GM12878 (cell line): ENCODE measurements around the gene SMIM35. TPM values are rescaled to one million over a fixed set of nuclear protein-coding genes. Genes with fewer than 3 reads are reported as not detected.
"Not testable (repeated sequence)": the region's sequence is repeated elsewhere in the genome, so short reads cannot be mapped to it uniquely, and the experiment has no call there.

Source experiments
- ATAC-seq: fragments of 200-7000 bp; cut with Tn5 transposase; 3 replicates; pipeline ENCODE4 v1.9.1; 2020; ENCODE audit warnings: mild to moderate bottlenecking, moderate library complexity
- BruUV-seq: library from RNA; stranded (reverse); fragments of 400-500 nt; replicated peaks from 2 replicates; lab custom pipeline; 2021; lab: Mats Ljungman, UMichigan
- CTCF ChIA-PET: fragments of 300-600 bp; sonication (Branson Sonifier 250); formaldehyde crosslinking; extraction: SDS; loops from one replicate; lab custom pipeline; 2021; ENCODE audit warnings: inconsistent platforms; lab: Yijun Ruan, JAX
- POLR2A ChIA-PET: fragments of 350-600 bp; formaldehyde crosslinking; extraction: SDS; loops from one replicate; lab custom pipeline; 2021; ENCODE audit warnings: inconsistent platforms; lab: Charles Lee
- RAD21 ChIA-PET: fragments of 300-600 bp; sonication (Branson Sonifier 250); formaldehyde crosslinking; loops from one replicate; lab custom pipeline; 2023; ENCODE audit warnings: antibody characterized with exemption; ENCODE audit not compliant: unreplicated experiment; lab: Charles Lee
- SMC1A ChIA-PET: fragments of 300-600 bp; sonication (Branson Sonifier 250); formaldehyde crosslinking; loops from one replicate; lab custom pipeline; 2023; ENCODE audit not compliant: unreplicated experiment, uncharacterized antibody; lab: Charles Lee
- DNase-seq: peaks from one replicate; pipeline ENCODE4 v3.0.0-alpha.2; 2011; ENCODE audit warnings: low read depth, low spot score
- FAIRE-seq: peaks from 3 replicates; lab custom pipeline; 2011; peaks lifted over from hg19 to GRCh38; lab: Jason Lieb, UNC
- H2AFZ ChIP-seq: 2 replicates; pipeline ENCODE4 v1.6.0; 2011; ENCODE audit warnings: low read depth, low read length, control low read depth; ENCODE audit not compliant: control insufficient read depth
- H3K27ac ChIP-seq: 2 replicates; pipeline ENCODE4 v1.5.1; 2011; ENCODE audit warnings: control low read depth; ENCODE audit not compliant: control insufficient read depth, insufficient read depth
- H3K27me3 ChIP-seq, 2 experiments: replicated peaks in 1 of 2; 2 replicates each; pipeline versions ENCODE4 v1.6.0 to v1.6.1; 2011; ENCODE audit warnings: low read length in 1 of 2; ENCODE audit not compliant: control insufficient read depth in 2 of 2, insufficient read depth in 2 of 2
- H3K36me3 ChIP-seq, 2 experiments: 2 replicates each; pipeline ENCODE4 v1.5.1; 2011; ENCODE audit warnings: low read length in 1 of 2; ENCODE audit not compliant: control insufficient read depth in 2 of 2, insufficient read depth in 2 of 2
- H3K4me1 ChIP-seq: 2 replicates; pipeline ENCODE4 v1.6.1; 2011; ENCODE audit warnings: mild to moderate bottlenecking, low read length, moderate library complexity, mixed read lengths; ENCODE audit not compliant: control insufficient read depth, insufficient read depth
- H3K4me2 ChIP-seq: 2 replicates; pipeline ENCODE4 v1.6.0; 2011; ENCODE audit warnings: control low read depth; ENCODE audit not compliant: control insufficient read depth, insufficient read depth
- H3K4me3 ChIP-seq: fragments of 200-600 bp; sonication (generic); 2 replicates; pipeline ENCODE4 v1.5.1; 2016
- H3K79me2 ChIP-seq: 2 replicates; pipeline ENCODE4 v1.6.0; 2011; ENCODE audit warnings: low read length; ENCODE audit not compliant: control insufficient read depth, insufficient read depth
- H3K9ac ChIP-seq: 2 replicates; pipeline ENCODE4 v1.8.0; 2011; ENCODE audit warnings: low read length, control low read depth, mixed read lengths; ENCODE audit not compliant: control insufficient read depth, insufficient read depth
- H3K9me3 ChIP-seq: replicated peaks from 3 replicates; pipeline ENCODE4 v1.5.1; 2011; ENCODE audit warnings: mild to moderate bottlenecking, low read length; ENCODE audit not compliant: control insufficient read depth, insufficient read depth
- H4K20me1 ChIP-seq: 2 replicates; pipeline ENCODE4 v1.6.0; 2011; ENCODE audit not compliant: control insufficient read depth, insufficient read depth
- BMI1 ChIP-seq: fragments of 450-650 bp; IDR thresholded peaks from 2 replicates; pipeline ENCODE4 v1.6.1; 2016; ENCODE audit warnings: mild to moderate bottlenecking, moderate library complexity, borderline replicate concordance
- EED ChIP-seq: sonication (generic); IDR thresholded peaks from 2 replicates; pipeline ENCODE4 v1.6.1; 2016; ENCODE audit warnings: antibody characterized with exemption, low read depth
- ETV6 ChIP-seq, 2 experiments: fragments of 450-650 bp in 1 of 2; IDR thresholded peaks in 1 of 2; conservative IDR thresholded peaks in 1 of 2; 2 replicates each; pipeline ENCODE4 v1.6.1; 2014; ENCODE audit warnings: antibody characterized with exemption in 1 of 2, borderline replicate concordance in 1 of 2, low read depth in 1 of 2, mild to moderate bottlenecking in 1 of 2, moderate library complexity in 1 of 2
- NFIC ChIP-seq: IDR thresholded peaks from 2 replicates; pipeline ENCODE4 v1.6.1; 2012; ENCODE audit warnings: low read depth, mild to moderate bottlenecking, inconsistent platforms, low read length, moderate library complexity
- NKRF ChIP-seq: fragments of 450-650 bp; conservative IDR thresholded peaks from 2 replicates; pipeline ENCODE4 v1.6.1; 2017; ENCODE audit warnings: mild to moderate bottlenecking, moderate library complexity
- PAX5 ChIP-seq: IDR thresholded peaks from 2 replicates; pipeline ENCODE4 v1.6.1; 2011; ENCODE audit warnings: low read depth, low read length, borderline replicate concordance
- SMARCA5 ChIP-seq: fragments of 450-650 bp; IDR thresholded peaks from 2 replicates; pipeline ENCODE4 v1.6.1; 2017; ENCODE audit warnings: mild to moderate bottlenecking
- SPI1 ChIP-seq: IDR thresholded peaks from 2 replicates; pipeline ENCODE4 v1.6.1; 2011; ENCODE audit warnings: low read depth, mild to moderate bottlenecking, low read length, moderate library complexity, borderline replicate concordance; ENCODE audit not compliant: insufficient read depth
- ZNF687 ChIP-seq: fragments of 450-650 bp; IDR thresholded peaks from 2 replicates; pipeline ENCODE4 v1.6.1; 2017; ENCODE audit warnings: mild to moderate bottlenecking, moderate library complexity
- WGBS: methylation state at CpG from one replicate; pipeline ENCODE4 v1.1.6; 2016; ENCODE audit warnings: low lambda C conversion rate; ENCODE audit not compliant: insufficient replicate concordance, insufficient coverage; ENCODE audit errors: missing lambda C conversion rate; 5-methylcytosine and 5-hydroxymethylcytosine counted together
- in situ Hi-C: fragments of 300-500 bp; cut with MboI; formaldehyde crosslinking; loops from 9 replicates; pipeline ENCODE4 v1.14.3; 2018; ENCODE audit warnings: mixed read lengths
- intact Hi-C: fragments of 100-400 bp; cut with micrococcal nuclease; formaldehyde crosslinking; loops from one replicate; pipeline ENCODE4 v1.14.2; 2022; ENCODE audit not compliant: unreplicated experiment
- polyA plus RNA-seq, 11 experiments: library from polyadenylated mRNA; depleted of rRNA in 4 of 11; unstranded in 6 of 11; stranded (reverse) in 5 of 11; fragments of >200 nt; fragmentation: Nextera tagmentation in 4 of 11; fragmentation: Illumina TruSeq in 1 of 11; extraction: Ambion mirVana in 4 of 11; extraction: Trizol in 1 of 11; gene quantifications; 1 replicate in 1 of 11; 2 replicates in 10 of 11; pipeline versions ENCODE4 v1.2.1 to v1.2.3, GENCODE V29; 2011 to 2016; ENCODE audit warnings: inconsistent platforms in 2 of 11, missing spikeins in 2 of 11, low read depth in 1 of 11
- total RNA-seq, 4 experiments: library from RNA; depleted of rRNA in 3 of 4; stranded (reverse); fragments of >200 nt in 3 of 4; fragmentation: Illumina TruSeq in 1 of 4; extraction: Trizol in 1 of 4; gene quantifications; 2 replicates each; pipeline versions ENCODE4 v1.2.1 to v1.2.3, GENCODE V29; 2013 to 2021
- TF ChIP-seq, protein P1 (sequence below): fragments of 450-650 bp; IDR thresholded peaks from 2 replicates; pipeline ENCODE4 v1.6.1; 2017; ENCODE audit warnings: mild to moderate bottlenecking, low read depth, inconsistent platforms; ENCODE audit not compliant: poor library complexity, severe bottlenecking
- TF ChIP-seq, protein P2 (sequence below): fragments of 450-650 bp; IDR thresholded peaks from 2 replicates; pipeline ENCODE4 v1.6.1; 2016; ENCODE audit warnings: mild to moderate bottlenecking

Gene SMIM35
- total and polyA plus RNA-seq, 10 of the 15 experiments (the other 5 are each of a cell fraction or from before 2014, with no cell fraction given) = 0.02 to 1.1 (median 0.05) TPM; not detected in 5

DNA sequence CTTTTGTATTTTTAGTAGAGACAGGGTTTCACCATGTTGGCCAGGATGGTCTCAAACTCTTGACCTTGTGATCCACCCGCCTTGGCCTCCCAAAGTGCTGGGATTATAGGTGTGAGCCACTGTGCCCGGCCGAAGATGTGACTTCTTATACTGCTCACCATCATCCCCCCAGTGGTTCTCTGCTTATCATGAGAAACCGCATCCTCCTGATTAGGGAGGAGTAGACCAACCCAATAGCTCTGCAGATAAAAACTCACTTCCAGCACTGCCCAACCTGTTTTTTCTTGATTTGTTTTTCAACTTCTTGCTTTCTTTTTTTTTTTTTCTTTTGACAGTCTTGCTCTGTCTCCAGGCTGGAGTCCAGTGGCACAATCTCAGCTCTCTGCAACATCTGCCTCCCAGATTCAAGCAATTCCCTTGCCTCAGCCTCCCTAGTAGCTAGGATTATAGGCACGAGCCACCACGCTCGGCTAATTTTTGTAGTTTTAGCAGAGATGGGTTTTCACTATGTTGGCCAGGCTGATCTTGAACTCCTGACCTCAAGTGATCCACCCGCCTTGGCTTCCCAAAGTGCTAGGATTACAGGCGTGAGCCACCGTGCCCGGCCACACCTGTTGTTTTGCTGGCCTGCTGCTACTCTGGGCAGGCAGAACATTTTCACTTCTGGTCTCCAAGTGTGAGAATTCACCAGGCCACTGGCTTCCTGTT, 79.0 kb downstream of the SMIM35 start:
- Histone ChIP-seq H3K4me1 (peaks cover 80% of the 10 kb centered on the region), H3K4me2 (peak overlapping the region; percentile 46; the same call in 1 of the 2 replicates), H3K9ac (peak overlapping the region; percentile 30), H3K27ac (peak overlapping the region; percentile 73)
- H2AFZ ChIP-seq, H4K20me1 ChIP-seq, DNase-seq, H3K79me2 ChIP-seq, H3K9me3 ChIP-seq, BruUV-seq, H3K4me3 ChIP-seq, H3K27me3 ChIP-seq, in situ Hi-C loops, H3K36me3 ChIP-seq, intact Hi-C loops: not testable (repeated sequence)
- RAD21 ChIA-PET = interaction anchor here (0.6 to 3.2 kb wide), 9 partner anchors 20 to 1920 kb away, joined by 3 to 21 read pairs (median 5); partner anchors contain the start of gene IL10RA
- SMC1A ChIA-PET = interaction anchor here (0.6 to 19.0 kb wide), 10 partner anchors 8 to 193 kb away, joined by 3 to 280 read pairs (median 4); partner anchors contain the start of gene IL10RA
- FAIRE-seq = peak; percentile 69
- WGBS = 23% methylated on average over 11 of the region's 11 CpGs
- POLR2A ChIA-PET = interaction anchor here (0.6 to 4.3 kb wide), 6 partner anchors 10 to 220 kb away, joined by 3 to 20 read pairs (median 7); no protein-coding TSS in a partner anchor
- ATAC-seq = peak; percentile 46
- CTCF ChIA-PET = interaction anchor here (0.6 to 8.0 kb wide), 11 partner anchors 8 to 192 kb away, joined by 3 to 49 read pairs (median 4); partner anchors contain the start of genes FXYD2 and IL10RA
- TF ChIP-seq ZNF687 = peak; percentile 97
- peak; percentile 78; the same call in 1 of the 2 replicates for TF ChIP-seq SPI1
- peak; percentile 24; the same call in 1 of the 2 replicates for TF ChIP-seq BMI1
- TF ChIP-seq PAX5 = peak; percentile 50; the same call in 1 of the 2 replicates
- TF ChIP-seq, protein P1, sequence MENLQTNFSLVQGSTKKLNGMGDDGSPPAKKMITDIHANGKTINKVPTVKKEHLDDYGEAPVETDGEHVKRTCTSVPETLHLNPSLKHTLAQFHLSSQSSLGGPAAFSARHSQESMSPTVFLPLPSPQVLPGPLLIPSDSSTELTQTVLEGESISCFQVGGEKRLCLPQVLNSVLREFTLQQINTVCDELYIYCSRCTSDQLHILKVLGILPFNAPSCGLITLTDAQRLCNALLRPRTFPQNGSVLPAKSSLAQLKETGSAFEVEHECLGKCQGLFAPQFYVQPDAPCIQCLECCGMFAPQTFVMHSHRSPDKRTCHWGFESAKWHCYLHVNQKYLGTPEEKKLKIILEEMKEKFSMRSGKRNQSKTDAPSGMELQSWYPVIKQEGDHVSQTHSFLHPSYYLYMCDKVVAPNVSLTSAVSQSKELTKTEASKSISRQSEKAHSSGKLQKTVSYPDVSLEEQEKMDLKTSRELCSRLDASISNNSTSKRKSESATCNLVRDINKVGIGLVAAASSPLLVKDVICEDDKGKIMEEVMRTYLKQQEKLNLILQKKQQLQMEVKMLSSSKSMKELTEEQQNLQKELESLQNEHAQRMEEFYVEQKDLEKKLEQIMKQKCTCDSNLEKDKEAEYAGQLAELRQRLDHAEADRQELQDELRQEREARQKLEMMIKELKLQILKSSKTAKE = peak; percentile 53
- TF ChIP-seq SMARCA5 = peak; percentile 88
- 0 out of 2 replicates have a peak, but pooled peaks have one; percentile 37 for TF ChIP-seq NKRF
- peak; percentile 70; the same call in 1 of the 2 replicates for TF ChIP-seq EED
- peak; percentile 49; the same call in 1 of the 2 replicates for TF ChIP-seq NFIC
- TF ChIP-seq, protein P2, sequence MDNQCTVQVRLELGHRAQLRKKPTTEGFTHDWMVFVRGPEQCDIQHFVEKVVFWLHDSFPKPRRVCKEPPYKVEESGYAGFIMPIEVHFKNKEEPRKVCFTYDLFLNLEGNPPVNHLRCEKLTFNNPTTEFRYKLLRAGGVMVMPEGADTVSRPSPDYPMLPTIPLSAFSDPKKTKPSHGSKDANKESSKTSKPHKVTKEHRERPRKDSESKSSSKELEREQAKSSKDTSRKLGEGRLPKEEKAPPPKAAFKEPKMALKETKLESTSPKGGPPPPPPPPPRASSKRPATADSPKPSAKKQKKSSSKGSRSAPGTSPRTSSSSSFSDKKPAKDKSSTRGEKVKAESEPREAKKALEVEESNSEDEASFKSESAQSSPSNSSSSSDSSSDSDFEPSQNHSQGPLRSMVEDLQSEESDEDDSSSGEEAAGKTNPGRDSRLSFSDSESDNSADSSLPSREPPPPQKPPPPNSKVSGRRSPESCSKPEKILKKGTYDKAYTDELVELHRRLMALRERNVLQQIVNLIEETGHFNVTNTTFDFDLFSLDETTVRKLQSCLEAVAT = peak; percentile 69
- peak in 1 of 2 experiments; percentile 14; a peak in 1 of 4 replicates for TF ChIP-seq ETV6 (conservative IDR thresholded peaks at IDR 0.05 in 1 of 2, IDR thresholded peaks at IDR 0.05 in 1 of 2; ENCODE audit: borderline replicate concordance in 1 of 2, low read depth in 1 of 2)
